GM21447 (cell line): ENCODE measurements around the gene PPP1R14B.
A peak's percentile ranks its signal among the peaks of the same experiment; 100 is the strongest.

ENCODE experiments used
- ATAC-seq: cut with Tn5 transposase; IDR thresholded peaks from one replicate; pipeline ENCODE4 v1.9.1; 2021; ENCODE audit not compliant: unreplicated experiment

The PPP1R14B gene

GRCh38 chr11:64232182-64232966 is 14.4 kb downstream of the PPP1R14B start:
- ATAC-seq = no peak

DNA sequence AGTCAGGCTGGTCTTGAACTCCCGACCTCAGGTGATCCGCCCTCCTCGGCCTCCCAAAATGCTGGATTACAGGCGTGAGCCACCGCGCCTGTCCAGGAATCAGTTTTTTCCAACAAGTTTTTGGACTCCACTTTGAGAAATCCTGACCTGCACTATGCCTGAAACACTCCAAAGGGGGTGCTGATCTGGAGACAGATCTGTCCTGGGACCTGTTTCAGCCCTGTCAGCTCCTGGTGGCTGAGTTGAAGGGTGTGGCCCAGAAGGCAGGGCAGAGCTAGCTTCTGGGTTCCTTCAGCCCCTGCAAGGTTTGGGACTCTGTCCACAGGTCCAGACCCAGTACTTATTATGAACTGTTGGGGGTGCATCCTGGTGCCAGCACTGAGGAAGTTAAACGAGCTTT is 15.2 kb downstream of the PPP1R14B start:
- ATAC-seq = no peak

DNA sequence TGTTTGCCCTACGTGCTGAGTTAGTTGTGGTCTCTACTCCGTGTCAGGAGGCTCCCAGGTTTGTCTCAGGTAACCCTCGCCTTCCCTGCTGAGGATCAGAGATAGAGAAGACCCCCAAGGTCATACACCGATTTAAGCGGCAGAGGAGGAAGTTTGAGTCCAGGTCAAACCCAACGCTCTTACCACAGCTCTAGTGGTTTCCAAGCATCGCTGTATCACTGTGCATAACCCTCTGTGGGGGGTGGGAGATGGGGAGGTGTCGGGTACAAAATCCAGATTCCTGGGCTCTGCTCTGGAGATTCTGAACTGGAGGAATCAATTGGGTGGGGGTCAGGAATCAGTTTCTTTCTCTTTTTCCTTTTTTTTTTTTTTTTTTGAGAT is 15.8 kb downstream of the PPP1R14B start:
- ATAC-seq = no peak

- ATAC-seq = peak; percentile 46
These were observed 16.4 kb downstream of the PPP1R14B start, which contains the start of gene DNAJC4 for GRCh38 chr11:64230171-64230984. DNAJC4 (plus strand) TSS chr11:64230548; CDS start chr11:64230855, 307 bp downstream.

DNA sequence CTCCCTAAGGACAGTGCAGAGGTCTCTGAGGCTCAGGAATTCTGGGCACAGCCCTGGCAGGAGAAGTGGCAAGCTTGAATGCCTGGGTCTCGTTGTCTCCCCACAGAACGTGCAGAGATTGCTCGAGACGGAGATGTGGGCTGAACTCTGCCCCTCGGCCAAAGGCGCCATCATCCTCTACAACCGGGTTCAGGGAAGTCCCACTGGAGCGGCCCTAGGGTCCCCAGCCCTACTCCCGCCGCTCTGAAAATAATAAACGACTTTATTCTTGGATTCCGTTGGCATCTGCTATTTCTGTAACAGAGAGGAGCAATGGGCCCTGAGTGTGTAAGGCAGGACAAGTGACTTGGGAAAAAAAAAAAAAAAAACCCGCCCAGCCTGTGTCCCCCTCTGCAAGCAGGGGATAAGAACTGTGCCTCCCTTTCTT is 17.0 kb downstream of the PPP1R14B start:
- no peak for ATAC-seq

- no peak for ATAC-seq
These were observed 17.5 kb downstream of the PPP1R14B start for GRCh38 chr11:64229090-64229743.

- ATAC-seq = no peak
These were observed 19.3 kb downstream of the PPP1R14B start for GRCh38 chr11:64227405-64227956.

DNA sequence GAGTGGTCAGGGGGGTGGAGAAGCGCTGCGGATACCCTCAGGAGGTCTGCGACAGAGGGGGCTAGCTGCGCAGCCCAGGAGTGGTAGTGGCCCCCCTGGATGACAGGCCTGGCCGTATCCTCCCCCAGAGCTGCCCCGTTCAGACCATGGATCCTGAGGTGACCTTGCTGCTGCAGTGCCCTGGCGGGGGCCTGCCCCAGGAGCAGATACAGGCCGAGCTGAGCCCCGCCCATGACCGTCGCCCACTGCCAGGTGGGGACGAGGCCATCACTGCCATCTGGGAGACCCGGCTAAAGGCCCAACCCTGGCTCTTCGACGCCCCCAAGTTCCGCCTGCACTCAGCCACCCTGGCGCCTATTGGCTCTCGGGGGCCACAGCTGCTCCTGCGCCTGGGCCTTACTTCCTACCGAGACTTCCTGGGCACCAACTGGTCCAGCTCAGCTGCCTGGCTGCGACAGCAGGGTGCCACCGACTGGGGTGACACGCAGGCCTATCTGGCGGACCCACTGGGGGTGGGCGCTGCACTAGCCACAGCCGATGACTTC is 20.2 kb downstream of the PPP1R14B start:
- ATAC-seq = peak; percentile 39

DNA sequence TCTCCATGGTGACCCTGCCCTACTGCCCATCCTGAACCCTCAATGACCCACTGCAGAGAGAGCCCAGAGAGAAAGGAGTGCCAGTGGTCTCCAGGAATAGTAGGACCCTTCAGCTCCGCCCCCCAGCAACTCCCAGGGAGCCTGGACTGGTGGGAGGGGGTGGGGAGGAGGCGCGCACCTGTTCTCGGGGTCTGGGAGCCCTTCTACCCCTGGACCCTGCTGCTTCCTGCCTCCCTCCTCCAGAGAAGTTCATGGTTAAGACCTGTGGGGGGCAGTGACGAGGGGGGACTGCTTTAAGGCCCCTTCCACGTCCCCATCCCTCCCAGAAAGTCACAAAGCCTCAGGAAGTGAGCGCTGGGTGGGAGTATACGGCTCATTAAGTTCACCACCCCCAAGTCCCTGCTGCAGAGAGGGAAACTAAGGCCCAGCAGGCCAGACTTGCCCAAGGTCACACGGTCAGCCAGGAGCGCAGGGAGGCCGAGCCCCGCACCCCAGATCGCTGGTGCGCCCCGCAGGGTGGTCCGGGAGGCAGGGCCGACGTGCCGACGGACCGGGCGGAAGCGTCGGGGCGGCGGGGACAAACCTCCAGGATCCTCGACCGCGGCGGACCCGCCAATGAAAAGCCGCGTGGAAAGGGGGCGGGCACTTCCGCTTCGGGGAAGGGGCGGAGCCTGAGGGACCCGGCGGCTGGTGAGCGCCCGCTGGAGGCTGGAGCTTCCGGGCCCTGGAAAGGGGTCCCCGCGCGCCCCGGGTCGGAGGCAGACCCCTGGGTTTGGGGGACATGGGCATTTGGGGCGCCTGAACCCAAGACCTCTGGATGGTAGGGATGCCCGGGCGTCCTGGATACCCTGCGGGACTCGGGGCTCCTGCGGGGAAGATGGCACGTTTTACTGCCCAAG is 20.9 kb downstream of the PPP1R14B start, which contains the start of the genes NUDT22 and TRPT1:
TSS of gene NUDT22 (plus strand) at position 667 of the 899 bp plus-strand sequence. CDS start 379 bp downstream, outside the sequence.
TSS of gene TRPT1 (minus strand) at position 579 of the 899 bp plus-strand sequence. CDS start at position 253, 326 bp downstream.
- peak; percentile 29 for ATAC-seq

DNA sequence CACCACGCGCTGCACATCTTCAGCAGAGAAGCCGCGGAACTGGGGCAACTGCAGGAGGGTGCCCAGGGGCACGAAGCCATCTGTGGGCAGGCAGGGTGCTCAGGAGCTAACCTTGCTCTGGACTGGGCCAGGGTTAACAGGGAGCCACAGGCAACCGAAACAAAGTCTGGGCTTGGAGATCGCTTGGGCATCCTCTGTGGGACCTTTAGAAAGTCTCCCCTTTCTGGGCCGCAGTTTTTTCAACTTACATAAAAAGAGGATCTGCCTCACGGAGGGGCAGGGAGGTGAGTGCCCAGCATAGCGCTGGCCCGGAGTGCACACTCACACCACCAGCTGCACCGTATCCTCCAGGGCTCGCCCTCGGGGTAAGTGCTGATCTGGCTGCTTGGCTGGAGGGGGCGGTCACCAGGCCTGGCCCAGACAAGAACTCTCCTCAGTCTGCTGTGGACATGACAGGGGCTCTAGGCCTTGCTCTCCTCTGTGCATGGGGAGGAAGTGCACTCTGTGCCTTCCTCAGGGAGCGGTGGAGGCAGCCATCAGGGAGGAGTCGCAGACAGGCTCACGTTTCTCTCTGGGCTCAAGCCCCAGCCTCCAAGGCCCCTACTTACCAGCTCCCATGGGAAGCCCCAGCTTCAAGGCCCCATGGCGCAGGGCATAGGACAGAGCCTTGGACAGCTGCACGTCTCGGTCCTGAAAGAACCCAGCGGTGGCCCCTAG is 21.7 kb downstream of the PPP1R14B start:
- ATAC-seq = no peak

- no peak for ATAC-seq
These were observed 22.4 kb downstream of the PPP1R14B start for GRCh38 chr11:64224151-64224890.

DNA sequence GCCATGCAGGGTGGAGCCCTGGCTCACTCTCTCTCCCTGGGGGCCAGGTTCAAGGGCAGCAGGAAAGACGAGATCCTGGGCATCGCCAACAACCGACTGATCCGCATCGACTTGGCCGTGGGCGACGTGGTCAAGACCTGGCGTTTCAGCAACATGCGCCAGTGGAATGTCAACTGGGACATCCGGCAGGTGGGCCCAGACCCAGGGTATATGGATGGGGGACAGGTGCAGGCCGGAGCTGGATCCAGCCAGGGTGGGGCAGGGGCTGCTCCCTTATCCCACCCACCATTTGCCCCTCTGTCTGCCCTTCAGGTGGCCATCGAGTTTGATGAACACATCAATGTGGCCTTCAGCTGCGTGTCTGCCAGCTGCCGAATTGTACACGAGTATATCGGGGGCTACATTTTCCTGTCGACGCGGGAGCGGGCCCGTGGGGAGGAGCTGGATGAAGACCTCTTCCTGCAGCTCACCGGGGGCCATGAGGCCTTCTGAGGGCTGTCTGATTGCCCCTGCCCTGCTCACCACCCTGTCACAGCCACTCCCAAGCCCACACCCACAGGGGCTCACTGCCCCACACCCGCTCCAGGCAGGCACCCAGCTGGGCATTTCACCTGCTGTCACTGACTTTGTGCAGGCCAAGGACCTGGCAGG is 23.6 kb downstream of the PPP1R14B start:
- no peak for ATAC-seq

- no peak for ATAC-seq
These were observed 24.1 kb downstream of the PPP1R14B start for GRCh38 chr11:64222651-64223000.

DNA sequence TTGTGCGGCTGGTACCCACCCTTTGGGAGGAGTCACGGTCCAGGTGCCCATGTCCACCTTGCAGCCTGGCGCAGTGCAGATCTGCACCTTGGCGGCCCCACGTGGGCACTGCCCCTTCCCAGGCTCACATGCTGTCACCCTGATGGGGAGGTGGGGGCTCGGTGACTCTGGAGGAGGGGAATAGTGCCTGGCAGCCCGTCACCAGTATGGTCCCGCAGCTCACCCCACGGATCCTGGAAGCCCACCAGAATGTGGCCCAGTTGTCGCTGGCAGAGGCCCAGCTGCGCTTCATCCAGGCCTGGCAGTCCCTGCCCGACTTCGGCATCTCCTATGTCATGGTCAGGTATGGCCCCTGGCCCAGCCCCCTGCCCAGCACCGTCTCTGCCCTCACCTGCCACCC is 25.9 kb downstream of the PPP1R14B start:
- ATAC-seq = no peak

DNA sequence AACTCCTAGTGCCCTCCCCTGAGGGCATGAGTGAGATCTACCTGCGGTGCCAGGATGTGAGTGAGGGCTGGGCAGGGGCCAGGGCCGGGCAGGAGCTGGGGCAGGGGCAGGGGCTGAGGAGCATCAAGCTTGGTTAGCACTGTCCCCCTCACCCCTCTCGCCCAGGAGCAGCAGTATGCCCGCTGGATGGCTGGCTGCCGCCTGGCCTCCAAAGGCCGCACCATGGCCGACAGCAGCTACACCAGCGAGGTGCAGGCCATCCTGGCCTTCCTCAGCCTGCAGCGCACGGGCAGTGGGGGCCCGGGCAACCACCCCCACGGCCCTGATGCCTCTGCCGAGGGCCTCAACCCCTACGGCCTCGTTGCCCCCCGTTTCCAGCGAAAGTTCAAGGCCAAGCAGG is 26.5 kb downstream of the PPP1R14B start:
- ATAC-seq = no peak

DNA sequence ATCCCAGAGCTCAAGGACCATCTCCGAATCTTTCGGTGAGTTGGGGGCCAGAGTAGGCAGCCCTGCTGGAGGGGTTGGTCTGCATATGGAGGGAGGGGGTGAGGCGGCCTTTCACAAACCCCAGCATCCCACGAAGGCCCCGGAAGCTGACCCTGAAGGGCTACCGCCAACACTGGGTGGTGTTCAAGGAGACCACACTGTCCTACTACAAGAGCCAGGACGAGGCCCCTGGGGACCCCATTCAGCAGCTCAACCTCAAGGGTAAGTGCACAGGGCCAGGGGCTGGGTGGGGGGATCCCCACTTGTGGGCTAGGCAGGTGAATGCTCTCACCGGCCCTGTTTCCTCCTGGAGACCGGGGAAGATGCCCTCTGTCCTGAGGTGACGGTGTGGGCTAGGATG is 27.0 kb downstream of the PPP1R14B start:
- no peak for ATAC-seq

- ATAC-seq = no peak
These were observed 27.4 kb downstream of the PPP1R14B start for GRCh38 chr11:64219354-64219684.
